ENCODE results near the gene ARHGDIG.

The ARHGDIG gene

DNA sequence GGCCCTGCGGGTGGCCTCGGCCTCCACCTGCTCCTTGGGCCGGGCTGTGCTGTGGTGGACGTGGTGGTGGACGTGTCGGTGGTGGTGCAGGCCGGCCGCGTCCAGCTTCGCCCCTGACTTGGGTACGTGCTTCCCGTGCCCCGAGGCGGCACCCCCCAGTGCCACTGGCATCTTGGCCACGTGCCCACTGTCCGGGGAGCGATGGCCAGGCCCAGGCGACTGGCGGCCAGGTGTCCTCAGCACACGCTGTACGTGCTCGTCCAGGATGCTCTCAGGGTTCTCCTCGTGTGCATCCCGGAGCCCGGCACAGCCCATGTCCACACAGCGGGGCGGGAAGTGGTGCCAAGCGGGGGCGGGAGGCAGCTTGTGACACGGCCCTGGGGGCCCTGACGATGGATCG is 17.4 kb downstream of the ARHGDIG start:
- no peak for DNase-seq (ENCODE audit: low read depth)

- no peak for DNase-seq (ENCODE audit: low read depth)
Observed at GRCh38 chr16:301235-301634, 20.8 kb downstream of the ARHGDIG start.

DNA sequence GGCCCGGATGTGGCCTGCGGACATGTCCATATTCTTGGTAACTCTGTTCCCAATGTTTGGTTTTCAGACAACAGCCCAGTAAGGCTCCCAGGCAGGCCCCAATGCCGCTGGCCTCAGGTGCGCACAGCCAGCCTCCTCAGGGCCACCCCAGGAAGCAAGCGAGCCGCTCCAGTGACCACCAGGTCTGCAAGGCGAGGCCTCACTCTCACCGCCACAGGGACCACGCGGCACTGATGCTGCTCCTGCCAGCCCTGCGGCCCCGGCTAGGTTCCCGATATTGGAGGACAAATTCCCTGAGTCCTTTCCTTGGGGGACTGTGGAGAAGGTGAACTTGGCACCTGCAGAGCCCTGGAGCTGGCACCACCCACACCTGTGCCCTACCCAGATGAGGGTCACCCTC is 21.6 kb downstream of the ARHGDIG start:
- no peak for DNase-seq (ENCODE audit: low read depth)

DNA sequence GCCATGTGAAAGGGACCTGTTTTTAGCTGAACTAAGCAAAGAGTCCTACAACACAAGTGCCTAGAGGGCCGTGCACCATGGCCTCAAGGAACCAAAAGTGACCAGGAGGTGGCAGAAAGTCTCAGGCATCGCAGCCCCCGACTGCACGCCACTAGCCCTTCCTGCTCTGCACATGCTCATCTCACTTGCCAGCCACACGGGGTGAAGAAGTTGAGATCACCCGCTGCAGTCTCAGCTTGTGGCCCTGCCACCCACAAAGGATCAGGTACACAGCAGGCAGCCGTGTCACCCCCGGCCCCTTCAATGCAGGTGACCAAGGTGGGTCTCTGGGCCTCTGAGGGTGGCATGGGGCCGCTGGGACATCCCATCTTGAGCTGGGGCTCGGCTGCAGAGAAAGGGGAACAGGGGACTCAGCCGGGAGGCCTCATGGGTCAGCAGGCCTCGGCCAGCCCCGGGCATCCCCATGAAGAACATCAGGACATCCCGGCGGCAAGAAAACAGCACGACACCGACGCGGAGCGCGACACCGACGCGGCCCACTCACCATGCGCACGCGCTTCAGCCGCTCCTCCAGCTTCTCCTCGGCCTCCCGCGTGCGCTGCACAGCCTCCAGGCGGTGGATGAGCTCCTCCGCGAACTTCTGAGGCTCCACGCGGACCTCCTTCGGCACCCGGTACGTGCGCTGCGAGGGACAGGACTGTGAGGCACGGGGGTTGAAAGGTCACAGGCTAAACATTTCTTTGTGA is 23.5 kb downstream of the ARHGDIG start:
- no peak for DNase-seq (ENCODE audit: low read depth)

DNA sequence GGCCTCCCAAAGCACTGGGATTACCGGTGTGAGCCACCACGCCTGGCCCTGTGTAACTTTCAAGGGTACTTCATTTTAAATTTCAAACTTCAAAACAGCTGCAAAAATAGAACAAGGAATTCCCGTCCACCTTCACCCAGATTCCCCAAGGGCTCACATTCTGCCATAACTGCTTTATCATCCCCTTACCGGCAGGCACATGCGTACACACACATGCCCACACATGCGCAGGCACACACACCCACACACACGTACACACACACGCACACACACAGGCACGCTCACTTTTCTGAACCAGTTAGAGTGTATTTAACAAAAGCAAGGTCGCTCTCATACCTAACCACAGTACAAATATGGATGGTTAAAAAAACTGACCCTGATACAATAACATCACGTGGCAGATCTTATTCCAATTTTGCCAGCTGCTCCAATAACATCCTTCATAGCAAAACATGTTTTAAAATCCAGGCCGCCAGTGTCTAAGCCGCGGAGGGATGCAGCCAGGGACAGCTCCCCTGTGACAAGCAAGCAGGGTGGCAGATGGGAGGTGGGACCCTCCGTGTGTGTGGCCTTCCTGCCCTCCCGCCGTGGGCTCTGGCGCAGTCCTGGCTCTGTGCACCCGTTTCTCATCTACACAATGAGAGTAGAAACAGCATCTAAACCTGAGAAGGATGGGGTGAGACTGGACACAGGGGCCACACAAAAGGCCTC is 25.7 kb downstream of the ARHGDIG start:
- no peak for DNase-seq (ENCODE audit: low read depth)

DNA sequence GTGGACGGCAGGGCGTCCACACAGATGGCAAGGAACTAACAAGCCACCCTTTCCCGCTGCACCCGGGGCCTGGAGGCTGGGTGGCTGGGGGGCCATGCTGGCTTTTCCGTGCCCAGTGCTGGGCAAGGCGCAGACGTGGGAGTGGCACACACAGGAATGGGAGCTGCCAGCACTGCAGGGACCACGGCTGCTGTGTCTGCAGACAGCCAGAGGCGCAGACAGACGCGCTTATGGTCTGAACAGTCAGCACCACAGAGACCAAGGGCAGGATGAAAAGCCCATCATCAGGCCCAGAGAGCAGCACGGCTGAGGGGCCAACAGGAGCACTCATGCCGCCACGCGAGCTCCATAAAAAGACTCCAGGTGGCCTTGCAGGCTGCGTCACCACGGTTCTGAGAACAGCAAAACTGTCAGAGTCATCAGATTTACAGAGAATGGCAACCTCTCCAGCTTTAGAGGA is 26.6 kb downstream of the ARHGDIG start:
- DNase-seq (ENCODE audit: low read depth): no peak

- DNase-seq (ENCODE audit: low read depth): no peak
Observed at GRCh38 chr16:307691-308312, 27.4 kb downstream of the ARHGDIG start.

DNA sequence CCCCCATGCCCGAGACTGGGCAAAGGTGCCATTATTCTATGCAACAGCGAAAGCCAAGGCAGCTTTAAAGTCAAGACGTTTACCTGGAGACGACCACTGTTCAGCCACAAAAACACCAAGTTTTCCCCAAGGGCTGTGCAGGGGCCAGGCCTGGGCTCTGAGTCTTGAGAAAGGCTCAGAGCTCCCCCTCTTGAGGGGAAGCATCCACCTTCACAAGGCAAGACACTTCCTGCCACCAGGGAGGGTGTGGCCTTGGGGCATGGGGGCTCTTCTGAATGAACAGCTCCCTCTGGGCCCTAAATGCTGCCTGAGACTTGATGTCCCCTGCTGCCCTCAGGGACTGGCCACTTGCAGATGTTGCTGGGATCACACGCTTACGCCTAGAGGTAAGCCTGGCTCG is 29.1 kb downstream of the ARHGDIG start:
- DNase-seq (ENCODE audit: low read depth): no peak

DNA sequence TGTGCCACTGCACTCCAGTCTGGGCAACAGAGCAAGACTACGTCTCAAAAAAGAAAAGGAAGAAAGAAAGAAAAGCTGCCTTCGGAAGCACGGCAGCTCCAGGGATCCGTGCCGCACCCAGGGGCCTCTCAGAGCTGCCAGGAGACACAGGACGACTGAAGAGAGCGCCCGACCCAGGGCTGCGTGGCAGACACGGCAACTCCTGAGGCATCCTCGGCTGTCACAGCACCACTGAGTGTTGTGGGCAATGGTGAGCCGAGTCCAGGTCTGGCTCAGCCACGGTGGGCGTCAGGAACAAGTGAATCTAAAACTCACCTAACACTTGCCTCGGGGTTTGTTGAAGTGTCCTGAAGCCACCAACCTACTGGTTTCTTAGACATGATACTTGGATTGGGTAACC is 31.3 kb downstream of the ARHGDIG start:
- DNase-seq (ENCODE audit: low read depth): no peak

- no peak for DNase-seq (ENCODE audit: low read depth)
Observed at GRCh38 chr16:314351-314750, 34.0 kb downstream of the ARHGDIG start.

DNA sequence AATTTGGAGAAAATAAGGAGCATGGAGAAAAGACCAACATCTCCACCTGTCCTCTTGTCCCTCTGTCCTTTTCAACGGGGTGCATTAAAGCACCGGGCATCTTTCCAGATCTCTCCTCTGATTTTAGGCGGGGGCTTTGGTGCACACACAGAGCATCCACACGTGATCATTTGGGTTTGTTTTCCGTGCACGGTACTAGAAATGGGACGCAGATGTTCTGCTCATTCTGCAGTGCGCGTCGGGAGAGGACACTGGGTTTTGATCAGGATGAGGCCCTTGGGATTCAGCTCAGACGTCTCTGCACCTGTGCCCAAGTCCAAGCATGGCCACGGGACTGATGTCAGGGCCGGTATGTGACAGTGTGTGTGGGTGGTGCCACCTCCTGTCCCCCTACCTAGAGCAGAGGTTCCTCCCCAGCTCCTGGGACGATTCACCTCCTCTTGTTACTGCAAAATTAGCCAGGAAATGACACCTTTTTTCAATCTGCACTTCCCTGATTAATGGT is 34.5 kb downstream of the ARHGDIG start:
- DNase-seq (ENCODE audit: low read depth): no peak

DNA sequence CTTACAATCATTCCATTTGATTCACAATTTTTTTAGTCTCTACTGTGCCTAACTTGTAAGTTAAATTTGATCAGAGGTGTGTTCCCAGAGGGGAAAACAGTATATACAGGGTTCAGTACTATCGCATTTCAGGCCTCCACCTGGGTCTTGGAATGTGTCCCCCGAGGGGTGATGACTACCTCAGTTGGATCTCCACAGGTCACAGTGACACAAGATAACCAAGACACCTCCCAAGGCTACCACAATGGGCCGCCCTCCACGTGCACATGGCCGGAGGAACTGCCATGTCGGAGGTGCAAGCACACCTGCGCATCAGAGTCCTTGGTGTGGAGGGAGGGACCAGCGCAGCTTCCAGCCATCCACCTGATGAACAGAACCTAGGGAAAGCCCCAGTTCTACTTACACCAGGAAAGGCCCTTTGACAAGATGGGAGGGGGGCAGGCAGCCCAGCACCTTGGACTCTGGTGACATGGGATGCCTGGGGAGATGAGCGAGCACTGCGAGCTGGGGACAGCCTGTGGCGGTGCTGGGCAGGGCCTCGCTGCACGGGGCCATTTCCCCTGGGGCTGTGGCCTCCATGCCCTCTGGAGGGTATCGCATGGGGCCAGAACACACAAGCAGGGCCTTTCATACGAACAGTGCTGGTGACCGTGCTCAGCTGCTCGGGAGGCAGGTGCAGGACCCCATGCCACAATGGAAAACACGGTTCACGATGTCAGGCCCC is 36.5 kb downstream of the ARHGDIG start:
- no peak for DNase-seq (ENCODE audit: low read depth)

GRCh38 chr16:317583-317982 is 37.2 kb downstream of the ARHGDIG start:
- no peak for DNase-seq (ENCODE audit: low read depth)

- no peak for DNase-seq (ENCODE audit: low read depth)
Observed at GRCh38 chr16:318628-319027, 38.2 kb downstream of the ARHGDIG start.

- DNase-seq (ENCODE audit: low read depth): no peak
Observed at GRCh38 chr16:320206-320605, 39.8 kb downstream of the ARHGDIG start.

- DNase-seq (ENCODE audit: low read depth): no peak
Observed at GRCh38 chr16:321532-321931, 41.1 kb downstream of the ARHGDIG start.

- no peak for DNase-seq (ENCODE audit: low read depth)
Observed at GRCh38 chr16:322476-323143, 42.2 kb downstream of the ARHGDIG start.

DNA sequence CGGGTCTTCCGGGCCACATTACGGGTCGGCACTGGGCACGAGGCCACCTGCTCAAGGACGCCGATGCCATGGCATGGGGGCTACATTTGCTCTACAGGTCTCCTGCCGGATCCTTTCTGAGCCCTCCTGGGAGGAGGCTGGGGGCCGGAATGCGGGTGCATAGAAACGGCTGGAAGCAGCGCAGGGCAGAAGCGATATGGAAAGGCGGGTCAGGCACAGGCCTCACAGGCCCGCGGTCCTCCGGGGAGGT is 43.7 kb downstream of the ARHGDIG start:
- DNase-seq (ENCODE audit: low read depth): no peak

DNA sequence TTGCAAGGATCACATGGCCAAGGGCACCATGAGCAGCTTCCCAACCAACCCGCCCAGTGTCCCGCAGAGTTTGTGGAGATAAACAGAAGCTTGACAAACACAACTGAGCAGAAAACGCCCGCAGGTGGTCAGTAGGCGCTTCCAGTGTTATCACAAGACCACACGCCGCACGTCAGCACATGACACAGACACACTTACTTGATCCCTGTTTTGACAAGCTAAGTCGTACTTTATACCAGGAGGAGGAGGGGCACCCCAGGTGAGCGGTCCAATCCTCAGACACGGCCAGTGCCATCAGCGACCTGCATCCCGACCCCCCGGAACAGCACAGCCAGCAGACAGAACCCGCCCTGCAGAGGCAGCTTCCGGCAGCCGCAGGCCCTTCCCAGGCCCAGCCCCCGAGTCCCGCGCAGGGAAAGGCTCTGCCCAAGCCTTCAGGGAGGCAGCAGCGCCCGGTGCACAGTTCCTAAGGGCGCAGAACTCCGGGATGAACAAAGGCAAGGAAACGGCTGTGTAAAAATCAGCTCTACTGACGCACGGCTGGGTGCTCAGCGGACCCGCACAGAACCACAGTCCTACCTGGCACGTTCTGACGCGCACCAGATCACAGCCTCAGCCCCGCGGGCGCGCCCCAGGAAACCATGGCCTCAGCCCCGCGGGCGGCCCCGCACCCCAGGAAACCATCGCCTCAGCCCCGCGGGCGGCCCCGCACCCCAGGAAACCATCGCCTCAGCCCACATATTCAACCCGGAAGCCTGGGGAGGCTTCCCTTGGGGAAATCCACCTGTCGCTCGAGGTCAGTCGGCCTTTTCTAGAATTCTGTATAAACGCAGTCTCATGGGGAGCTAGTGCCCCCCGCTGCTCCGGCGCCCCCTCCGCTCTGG is 44.3 kb downstream of the ARHGDIG start:
- peak; percentile 29 for DNase-seq (ENCODE audit: low read depth)

- DNase-seq (ENCODE audit: low read depth): no peak
Observed at GRCh38 chr16:325375-326145, 45.2 kb downstream of the ARHGDIG start.

All from activated T-cell treated with anti-CD3 and anti-CD28 coated beads for 24 hours (primary cell).